HepG2 (cell line): ENCODE measurements around the gene HNRNPM. TPM values are rescaled to one million over a fixed set of nuclear protein-coding genes. Genes with fewer than 3 reads are reported as not detected.

Source experiments
- BORCS8-MEF2B ChIP-seq: sonication (generic); formaldehyde crosslinking; IDR thresholded peaks from 2 replicates; pipeline ENCODE4 v1.8.0; 2022; ENCODE audit warnings: mild to moderate bottlenecking, missing genetic modification reagents
- BRF2 ChIP-seq: sonication (generic); formaldehyde crosslinking; IDR thresholded peaks from 2 replicates; pipeline ENCODE4 v1.8.1; 2022; ENCODE audit warnings: mild to moderate bottlenecking, missing genetic modification reagents
- HNRNPUL1 ChIP-seq: fragments of 200-400 bp; formaldehyde crosslinking; IDR thresholded peaks from 2 replicates; pipeline ENCODE4 v1.6.1; 2017; ENCODE audit warnings: low read depth, mild to moderate bottlenecking, low read length, moderate library complexity
- HOXA7 ChIP-seq: sonication (generic); formaldehyde crosslinking; IDR thresholded peaks from 2 replicates; pipeline ENCODE4 v1.8.1; 2022; ENCODE audit warnings: mild to moderate bottlenecking, missing genetic modification reagents, moderate library complexity
- ISL2 ChIP-seq: sonication (generic); formaldehyde crosslinking; IDR thresholded peaks from 2 replicates; pipeline ENCODE4 v1.5.0; 2020; ENCODE audit warnings: missing genetic modification reagents
- KLF9 ChIP-seq: IDR thresholded peaks from 2 replicates; pipeline ENCODE4 v1.6.1; 2016; ENCODE audit warnings: low read depth
- PHF8 ChIP-seq: sonication (generic); formaldehyde crosslinking; IDR thresholded peaks from 2 replicates; pipeline ENCODE4 v1.5.0; 2020; ENCODE audit warnings: missing genetic modification reagents
- PRDM4 ChIP-seq: sonication (generic); formaldehyde crosslinking; IDR thresholded peaks from 2 replicates; pipeline ENCODE4 v1.9.0; 2021; ENCODE audit warnings: missing genetic modification reagents, borderline replicate concordance
- SP5 ChIP-seq: IDR thresholded peaks from 2 replicates; pipeline ENCODE4 v1.6.1; 2016; ENCODE audit warnings: low read depth, borderline replicate concordance
- TBX2 ChIP-seq: sonication (generic); formaldehyde crosslinking; IDR thresholded peaks from 2 replicates; pipeline ENCODE4 v1.5.0; 2020; ENCODE audit warnings: missing genetic modification reagents, mild to moderate bottlenecking, borderline replicate concordance
- TFE3 ChIP-seq: IDR thresholded peaks from 2 replicates; pipeline ENCODE4 v1.6.1; 2016
- U2AF2 ChIP-seq: fragments of 200-400 bp; formaldehyde crosslinking; IDR thresholded peaks from 2 replicates; pipeline ENCODE4 v1.6.1; 2017; ENCODE audit warnings: low read depth, mild to moderate bottlenecking, low read length
- WIZ ChIP-seq: sonication (generic); formaldehyde crosslinking; IDR thresholded peaks from 2 replicates; pipeline ENCODE4 v1.5.1; 2020; ENCODE audit warnings: mild to moderate bottlenecking, missing genetic modification reagents
- ZC3H13 ChIP-seq: sonication (generic); formaldehyde crosslinking; IDR thresholded peaks from 2 replicates; pipeline ENCODE4 v1.8.1; 2023; ENCODE audit warnings: mild to moderate bottlenecking, missing genetic modification reagents, moderate library complexity
- ZNF101 ChIP-seq: sonication (generic); formaldehyde crosslinking; IDR thresholded peaks from 2 replicates; pipeline ENCODE4 v1.4.0; 2020; ENCODE audit warnings: mild to moderate bottlenecking, low read depth, missing genetic modification reagents, borderline replicate concordance
- ZNF12 ChIP-seq: sonication (generic); formaldehyde crosslinking; IDR thresholded peaks from 2 replicates; pipeline ENCODE4 v1.5.0; 2020; ENCODE audit warnings: missing genetic modification reagents
- ZNF232 ChIP-seq: sonication (generic); formaldehyde crosslinking; IDR thresholded peaks from 2 replicates; pipeline ENCODE4 v1.4.0; 2020; ENCODE audit warnings: missing genetic modification reagents, borderline replicate concordance
- ZNF484 ChIP-seq: sonication (generic); formaldehyde crosslinking; IDR thresholded peaks from 2 replicates; pipeline ENCODE4 v1.5.1; 2020; ENCODE audit warnings: mild to moderate bottlenecking, low read depth, missing genetic modification reagents, borderline replicate concordance
- ZNF597 ChIP-seq: sonication (generic); formaldehyde crosslinking; IDR thresholded peaks from 2 replicates; pipeline ENCODE4 v1.5.0; 2020; ENCODE audit warnings: missing genetic modification reagents
- ZNF639 ChIP-seq: conservative IDR thresholded peaks from 2 replicates; pipeline ENCODE4 v1.6.1; 2018; ENCODE audit warnings: missing genetic modification reagents
- ZNF781 ChIP-seq: sonication (generic); formaldehyde crosslinking; IDR thresholded peaks from 2 replicates; pipeline ENCODE4 v1.5.1; 2020; ENCODE audit warnings: borderline replicate concordance, mild to moderate bottlenecking, missing genetic modification reagents; ENCODE audit errors: not compliant biosample characterization
- ZSCAN20 ChIP-seq: sonication (generic); formaldehyde crosslinking; IDR thresholded peaks from 2 replicates; pipeline ENCODE4 v1.4.0; 2020; ENCODE audit warnings: missing genetic modification reagents, mild to moderate bottlenecking, borderline replicate concordance
- polyA plus RNA-seq, 8 experiments: library from polyadenylated mRNA; depleted of rRNA in 3 of 8; stranded (reverse) in 7 of 8; unstranded in 1 of 8; fragments of >200 nt; fragmentation: Illumina TruSeq in 4 of 8; extraction: Trizol in 4 of 8; gene quantifications; 2 replicates each; pipeline versions ENCODE4 v1.2.1 to v1.2.3, GENCODE V29; 2011 to 2016; ENCODE audit warnings: low read depth in 4 of 8, missing spikeins in 1 of 8, mixed read lengths in 1 of 8; ENCODE audit not compliant: insufficient read depth in 1 of 8
- total RNA-seq, 5 experiments: library from RNA; depleted of rRNA; stranded (reverse); fragments of >200 nt; fragmentation: Illumina TruSeq; extraction: Trizol; gene quantifications; 2 replicates each; pipeline ENCODE4 v1.2.3, GENCODE V29; 2016; ENCODE audit warnings: low read depth in 1 of 5

HNRNPM gene
- total and polyA plus RNA-seq, 2 of the 13 experiments (the other 11 are each of a cell fraction or from before 2014, with no cell fraction given), result 56.7 to 102 TPM

- no peak for TF ChIP-seq BRF2 (CRISPR knock-in tag)
- TF ChIP-seq HOXA7 (CRISPR knock-in tag), result no peak
- TF ChIP-seq WIZ (CRISPR knock-in tag), result no peak
- TF ChIP-seq TBX2 (CRISPR knock-in tag), result no peak
- TF ChIP-seq ZNF781 (CRISPR knock-in tag), result peak; percentile 35
- no peak for TF ChIP-seq HNRNPUL1
- TF ChIP-seq ISL2 (CRISPR knock-in tag), result peak; percentile 27; the same call in 1 of the 2 replicates
- 0 out of 2 replicates have a peak, but pooled peaks have one; percentile 70 for TF ChIP-seq ZSCAN20 (CRISPR knock-in tag)
- TF ChIP-seq PRDM4 (CRISPR knock-in tag), result no peak
- TF ChIP-seq ZC3H13, result peak; percentile 39; the same call in 1 of the 2 replicates
- peak; percentile 46; the same call in 1 of the 2 replicates for TF ChIP-seq SP5 (CRISPR knock-in tag)
- TF ChIP-seq TFE3 (CRISPR knock-in tag), result no peak
- peak; percentile 45 for TF ChIP-seq ZNF232 (CRISPR knock-in tag)
- TF ChIP-seq KLF9 (CRISPR knock-in tag), result no peak
- no peak for TF ChIP-seq U2AF2
- no peak for TF ChIP-seq ZNF639 (CRISPR knock-in tag)
- no peak for TF ChIP-seq ZNF597
- TF ChIP-seq ZNF484 (CRISPR knock-in tag), result no peak
- TF ChIP-seq ZNF12 (CRISPR knock-in tag), result no peak
- TF ChIP-seq ZNF101 (CRISPR knock-in tag), result no peak
- TF ChIP-seq PHF8, result peak; percentile 87
- TF ChIP-seq BORCS8-MEF2B (CRISPR knock-in tag), result peak; percentile 19; the same call in 1 of the 2 replicates
These were observed 81.7 kb downstream of the HNRNPM start (continued) for GRCh38 chr19:8526345-8527091.
